Measurements from ENCODE around the gene ZNF577. TPM values are rescaled to one million over a fixed set of nuclear protein-coding genes. Genes with fewer than 3 reads are reported as not detected.

The ZNF577 gene
- total RNA-seq, 2 donors from 2014 or later = 5.5 to 7.4 TPM

- Histone ChIP-seq H3K4me1 (no peaks in the 10 kb centered on the region), H3K27ac (no peak overlapping the region), H3K4me3 (no peak overlapping the region), H3K27me3 (no peaks in the 10 kb centered on the region), H3K9me3 (no peaks in the 10 kb centered on the region), H3K36me3 (no peaks in the 10 kb centered on the region), H3K9ac (ENCODE audit: low read depth in 2 of 2, low read length in 2 of 2) (no peak overlapping the region)
- intact Hi-C loops (cut with DNase I) = no loop called here
- no peak for DNase-seq
- no peak for TF ChIP-seq CTCF (IDR thresholded peaks at IDR 0.05)
Observed at GRCh38 chr19:51837145-51837544, 50.6 kb downstream of the ZNF577 start.

- DNase-seq = no peak
- no peaks in the 10 kb centered on the region for H3K36me3 ChIP-seq
- H3K27ac ChIP-seq = no peak overlapping the region
- no peak for TF ChIP-seq CTCF (IDR thresholded peaks at IDR 0.05)
- no peak overlapping the region for H3K4me3 ChIP-seq
- no peaks in the 10 kb centered on the region for H3K9me3 ChIP-seq
- H3K9ac ChIP-seq (ENCODE audit: low read depth in 2 of 2, low read length in 2 of 2) = no peak overlapping the region
- no peaks in the 10 kb centered on the region for H3K27me3 ChIP-seq
- H3K4me1 ChIP-seq = no peaks in the 10 kb centered on the region
- intact Hi-C loops (cut with DNase I) = no loop called here
Observed at GRCh38 chr19:51830274-51830673, 57.5 kb downstream of the ZNF577 start.

- Histone ChIP-seq H3K4me1 (no peaks in the 10 kb centered on the region), H3K27me3 (no peaks in the 10 kb centered on the region), H3K27ac (no peak overlapping the region), H3K9ac (ENCODE audit: low read depth in 2 of 2, low read length in 2 of 2) (no peak overlapping the region), H3K36me3 (no peaks in the 10 kb centered on the region), H3K9me3 (no peaks in the 10 kb centered on the region), H3K4me3 (no peak overlapping the region)
- intact Hi-C loops (cut with DNase I) = no loop called here
- TF ChIP-seq CTCF (IDR thresholded peaks at IDR 0.05) = no peak
- DNase-seq = no peak
Observed at GRCh38 chr19:51824281-51825005, 63.3 kb downstream of the ZNF577 start.

- no peaks in the 10 kb centered on the region for H3K36me3 ChIP-seq
- no peaks in the 10 kb centered on the region for H3K9me3 ChIP-seq
- H3K4me1 ChIP-seq = no peaks in the 10 kb centered on the region
- intact Hi-C loops (cut with DNase I) = no loop called here
- H3K4me3 ChIP-seq = no peak overlapping the region
- H3K9ac ChIP-seq (ENCODE audit: low read depth in 2 of 2, low read length in 2 of 2) = no peak overlapping the region
- no peak for TF ChIP-seq CTCF (IDR thresholded peaks at IDR 0.05)
- H3K27ac ChIP-seq = no peak overlapping the region
- no peak for DNase-seq
- no peaks in the 10 kb centered on the region for H3K27me3 ChIP-seq
Observed at GRCh38 chr19:51822946-51823345, 64.8 kb downstream of the ZNF577 start.

GRCh38 chr19:51822325-51822724, 65.4 kb downstream of the ZNF577 start:
- no peaks in the 10 kb centered on the region for H3K9me3 ChIP-seq
- no peak overlapping the region for H3K9ac ChIP-seq (ENCODE audit: low read depth in 2 of 2, low read length in 2 of 2)
- DNase-seq = no peak
- H3K27ac ChIP-seq = no peak overlapping the region
- H3K4me3 ChIP-seq = no peak overlapping the region
- intact Hi-C loops (cut with DNase I) = no loop called here
- no peaks in the 10 kb centered on the region for H3K4me1 ChIP-seq
- no peaks in the 10 kb centered on the region for H3K36me3 ChIP-seq
- H3K27me3 ChIP-seq = no peaks in the 10 kb centered on the region
- TF ChIP-seq CTCF (IDR thresholded peaks at IDR 0.05) = no peak
